HFF-Myc (cell line): Measurements from ENCODE around the gene SLBP.

Experiments
- DNase-seq: peaks from one replicate; pipeline ENCODE4 v3.0.0-alpha.2; 2011; ENCODE audit warnings: low read depth; ENCODE audit errors: extremely low read depth
- H3K4me3 ChIP-seq: replicated peaks from 2 replicates; pipeline ENCODE4 v1.5.1; 2011; ENCODE audit warnings: low read depth, mild to moderate bottlenecking, control low read depth, low read length
- CTCF ChIP-seq: IDR thresholded peaks from 2 replicates; pipeline ENCODE4 v1.5.1; 2012; ENCODE audit warnings: mild to moderate bottlenecking, low read depth, low read length, control low read depth; ENCODE audit errors: missing control alignments

The SLBP gene

GRCh38 chr4:1717129-1718094, 5.3 kb upstream of the SLBP start:
- TF ChIP-seq CTCF = no peak
- H3K4me3 ChIP-seq = no peak overlapping the region
- DNase-seq = no peak

- no peak overlapping the region for H3K4me3 ChIP-seq
- TF ChIP-seq CTCF = no peak
- DNase-seq = no peak
Measured at GRCh38 chr4:1716065-1716945, 4.2 kb upstream of the SLBP start.

- TF ChIP-seq CTCF = no peak
- no peak overlapping the region for H3K4me3 ChIP-seq
- no peak for DNase-seq
Measured at GRCh38 chr4:1715002-1715758, 3.1 kb upstream of the SLBP start.

GRCh38 chr4:1714303-1715001, 2.3 kb upstream of the SLBP start:
- no peak overlapping the region for H3K4me3 ChIP-seq
- no peak for DNase-seq
- no peak for TF ChIP-seq CTCF

GRCh38 chr4:1713003-1713851, 1.1 kb upstream of the SLBP start:
- no peak for TF ChIP-seq CTCF

More at GRCh38 chr4:1713003-1713851, 1.1 kb upstream of the SLBP start:
- peak overlapping the region; percentile 98 for H3K4me3 ChIP-seq
- DNase-seq = no peak
